VCaP (cell line): ENCODE data around the gene SETD3.
A peak's percentile ranks its signal among the peaks of the same experiment; 100 is the strongest.

Experiments
- H3K27ac ChIP-seq: fragments of 450-650 bp; 2 replicates; pipeline ENCODE4 v1.5.1; 2017
- CTCF ChIP-seq: fragments of 450-650 bp; conservative IDR thresholded peaks from 2 replicates; pipeline ENCODE4 v1.5.1; 2017; ENCODE audit warnings: mild to moderate bottlenecking, moderate library complexity

Gene SETD3

GRCh38 chr14:99450266-99450665 lies 30.4 kb downstream of the SETD3 start:
- no peak overlapping the region for H3K27ac ChIP-seq
- no peak for TF ChIP-seq CTCF

GRCh38 chr14:99447739-99448138 lies 32.9 kb downstream of the SETD3 start:
- no peak overlapping the region for H3K27ac ChIP-seq
- TF ChIP-seq CTCF, result no peak

- no peak overlapping the region for H3K27ac ChIP-seq
- no peak for TF ChIP-seq CTCF
Observed at GRCh38 chr14:99445931-99446330, 34.7 kb downstream of the SETD3 start.

GRCh38 chr14:99441918-99442317 lies 38.7 kb downstream of the SETD3 start:
- H3K27ac ChIP-seq, result no peak overlapping the region
- no peak for TF ChIP-seq CTCF

GRCh38 chr14:99441157-99441870 lies 39.3 kb downstream of the SETD3 start:
- no peak overlapping the region for H3K27ac ChIP-seq
- peak; percentile 30; the same call in 1 of the 2 replicates for TF ChIP-seq CTCF

- 0 out of 2 replicates have a peak, but pooled peaks have one; percentile 10 for TF ChIP-seq CTCF
- H3K27ac ChIP-seq, result no peak overlapping the region
Observed at GRCh38 chr14:99440278-99440677, 40.4 kb downstream of the SETD3 start.

GRCh38 chr14:99437706-99438105 lies 43.0 kb downstream of the SETD3 start:
- TF ChIP-seq CTCF, result no peak
- no peak overlapping the region for H3K27ac ChIP-seq
